ENCODE data around the gene OSBPL1A.

DNA sequence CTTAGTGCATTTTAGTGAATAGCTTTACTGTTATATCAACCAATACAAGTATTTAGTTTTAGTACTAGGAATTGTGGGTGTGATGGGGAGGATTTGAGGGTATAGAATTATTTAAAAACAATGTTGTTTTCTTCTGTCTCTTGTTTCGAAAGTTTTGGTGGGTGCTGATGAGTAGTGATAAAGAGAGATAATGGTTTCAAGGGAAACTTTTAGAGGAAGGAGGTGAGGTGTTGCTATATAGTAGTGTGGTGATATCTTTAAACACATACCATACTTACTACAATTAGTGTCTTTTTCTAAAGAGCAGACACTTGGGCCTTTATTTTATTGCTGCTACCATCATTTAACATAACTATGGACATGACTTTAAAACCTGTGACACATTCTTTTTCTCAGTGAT is 39.3 kb upstream of the OSBPL1A start:
- TF ChIP-seq, protein P1, sequence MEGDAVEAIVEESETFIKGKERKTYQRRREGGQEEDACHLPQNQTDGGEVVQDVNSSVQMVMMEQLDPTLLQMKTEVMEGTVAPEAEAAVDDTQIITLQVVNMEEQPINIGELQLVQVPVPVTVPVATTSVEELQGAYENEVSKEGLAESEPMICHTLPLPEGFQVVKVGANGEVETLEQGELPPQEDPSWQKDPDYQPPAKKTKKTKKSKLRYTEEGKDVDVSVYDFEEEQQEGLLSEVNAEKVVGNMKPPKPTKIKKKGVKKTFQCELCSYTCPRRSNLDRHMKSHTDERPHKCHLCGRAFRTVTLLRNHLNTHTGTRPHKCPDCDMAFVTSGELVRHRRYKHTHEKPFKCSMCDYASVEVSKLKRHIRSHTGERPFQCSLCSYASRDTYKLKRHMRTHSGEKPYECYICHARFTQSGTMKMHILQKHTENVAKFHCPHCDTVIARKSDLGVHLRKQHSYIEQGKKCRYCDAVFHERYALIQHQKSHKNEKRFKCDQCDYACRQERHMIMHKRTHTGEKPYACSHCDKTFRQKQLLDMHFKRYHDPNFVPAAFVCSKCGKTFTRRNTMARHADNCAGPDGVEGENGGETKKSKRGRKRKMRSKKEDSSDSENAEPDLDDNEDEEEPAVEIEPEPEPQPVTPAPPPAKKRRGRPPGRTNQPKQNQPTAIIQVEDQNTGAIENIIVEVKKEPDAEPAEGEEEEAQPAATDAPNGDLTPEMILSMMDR (IDR thresholded peaks at IDR 0.05): no peak
- TF ChIP-seq NFYB (CRISPR knock-in tag; conservative IDR thresholded peaks at IDR 0.05; ENCODE audit: low read depth): no peak
- TF ChIP-seq SMAD3 (CRISPR knock-in tag; IDR thresholded peaks at IDR 0.05; ENCODE audit: borderline replicate concordance): no peak
- no peak for TF ChIP-seq TP53 (CRISPR knock-in tag; IDR thresholded peaks at IDR 0.05)
- no peak for TF ChIP-seq NR2C2 (CRISPR knock-in tag; IDR thresholded peaks at IDR 0.05)
- TF ChIP-seq SMAD4 (CRISPR knock-in tag; IDR thresholded peaks at IDR 0.05): no peak
- no peak for TF ChIP-seq SP1 (CRISPR knock-in tag; conservative IDR thresholded peaks at IDR 0.05)
- TF ChIP-seq, protein P2, sequence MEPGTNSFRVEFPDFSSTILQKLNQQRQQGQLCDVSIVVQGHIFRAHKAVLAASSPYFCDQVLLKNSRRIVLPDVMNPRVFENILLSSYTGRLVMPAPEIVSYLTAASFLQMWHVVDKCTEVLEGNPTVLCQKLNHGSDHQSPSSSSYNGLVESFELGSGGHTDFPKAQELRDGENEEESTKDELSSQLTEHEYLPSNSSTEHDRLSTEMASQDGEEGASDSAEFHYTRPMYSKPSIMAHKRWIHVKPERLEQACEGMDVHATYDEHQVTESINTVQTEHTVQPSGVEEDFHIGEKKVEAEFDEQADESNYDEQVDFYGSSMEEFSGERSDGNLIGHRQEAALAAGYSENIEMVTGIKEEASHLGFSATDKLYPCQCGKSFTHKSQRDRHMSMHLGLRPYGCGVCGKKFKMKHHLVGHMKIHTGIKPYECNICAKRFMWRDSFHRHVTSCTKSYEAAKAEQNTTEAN (CRISPR knock-in tag; IDR thresholded peaks at IDR 0.05): no peak
- TF ChIP-seq, protein P3, sequence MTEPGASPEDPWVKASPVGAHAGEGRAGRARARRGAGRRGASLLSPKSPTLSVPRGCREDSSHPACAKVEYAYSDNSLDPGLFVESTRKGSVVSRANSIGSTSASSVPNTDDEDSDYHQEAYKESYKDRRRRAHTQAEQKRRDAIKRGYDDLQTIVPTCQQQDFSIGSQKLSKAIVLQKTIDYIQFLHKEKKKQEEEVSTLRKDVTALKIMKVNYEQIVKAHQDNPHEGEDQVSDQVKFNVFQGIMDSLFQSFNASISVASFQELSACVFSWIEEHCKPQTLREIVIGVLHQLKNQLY (CRISPR knock-in tag; IDR thresholded peaks at IDR 0.05): no peak

All from WTC11 (cell line).